HUES64 (cell line): ENCODE results near the gene ABCB11.
"Not testable (repeated sequence)": the region's sequence is repeated elsewhere in the genome, so short reads cannot be mapped to it uniquely, and the experiment has no call there.

Source experiments
- H3K27ac ChIP-seq: 2 replicates; pipeline ENCODE4 v1.7.0; 2013; ENCODE audit warnings: low read depth, low read length, inconsistent platforms
- H3K27me3 ChIP-seq: 2 replicates; pipeline ENCODE4 v1.6.1; 2013; ENCODE audit warnings: mild to moderate bottlenecking, low read length; ENCODE audit not compliant: insufficient read depth
- H3K36me3 ChIP-seq: 2 replicates; pipeline ENCODE4 v1.6.1; 2013; ENCODE audit warnings: mild to moderate bottlenecking, low read length; ENCODE audit not compliant: insufficient read depth
- H3K4me1 ChIP-seq: 2 replicates; pipeline ENCODE4 v1.6.1; 2013; ENCODE audit warnings: mild to moderate bottlenecking, low read length, moderate library complexity; ENCODE audit not compliant: insufficient read depth
- H3K4me3 ChIP-seq: 2 replicates; pipeline ENCODE4 v1.5.1; 2013; ENCODE audit warnings: mild to moderate bottlenecking, low read length, moderate library complexity
- H3K9ac ChIP-seq: 2 replicates; pipeline ENCODE4 v1.6.1; 2013; ENCODE audit warnings: mild to moderate bottlenecking, low read depth, low read length
- H3K9me3 ChIP-seq: 2 replicates; pipeline ENCODE4 v1.6.1; 2013; ENCODE audit warnings: low read depth, low read length; ENCODE audit not compliant: insufficient read depth
- WGBS: fragments of 150-250, 120-280 bp; methylation state at CpG from one replicate; pipeline ENCODE4 v1.1.7; 2013; ENCODE audit warnings: missing lambda C conversion rate; 5-methylcytosine and 5-hydroxymethylcytosine counted together

Gene ABCB11

GRCh38 chr2:168948621-168949212, 82.4 kb downstream of the ABCB11 start:
- no peak overlapping the region for H3K27ac ChIP-seq
- H3K9ac ChIP-seq, result no peak overlapping the region
- no peak overlapping the region for H3K4me3 ChIP-seq
- no peaks in the 10 kb centered on the region for H3K36me3 ChIP-seq
- no peaks in the 10 kb centered on the region for H3K4me1 ChIP-seq
- H3K27me3 ChIP-seq, result no peaks in the 10 kb centered on the region
- 58% methylated on average over 5 of the region's 6 CpGs for WGBS
- peaks cover 5% of the 10 kb centered on the region; the same call in 1 of the 2 replicates for H3K9me3 ChIP-seq

- Histone ChIP-seq H3K27me3 (no peaks in the 10 kb centered on the region), H3K36me3 (no peaks in the 10 kb centered on the region), H3K27ac (no peak overlapping the region), H3K9me3 (no peaks in the 10 kb centered on the region), H3K4me1 (no peaks in the 10 kb centered on the region), H3K4me3 (no peak overlapping the region), H3K9ac (no peak overlapping the region)
- 79% methylated on average over 1 of the region's 4 CpGs for WGBS
Measured at GRCh38 chr2:168945508-168945907, 85.6 kb downstream of the ABCB11 start.

GRCh38 chr2:168944065-168944464, 87.1 kb downstream of the ABCB11 start:
- 81% methylated on average over 3 of the region's 3 CpGs for WGBS
- no peaks in the 10 kb centered on the region for H3K9me3 ChIP-seq
- H3K27me3 ChIP-seq, result no peaks in the 10 kb centered on the region
- no peak overlapping the region for H3K27ac ChIP-seq
- H3K4me1 ChIP-seq, result no peaks in the 10 kb centered on the region
- no peaks in the 10 kb centered on the region for H3K36me3 ChIP-seq
- H3K4me3 ChIP-seq, result no peak overlapping the region
- no peak overlapping the region for H3K9ac ChIP-seq

GRCh38 chr2:168941297-168941696, 89.8 kb downstream of the ABCB11 start:
- no peaks in the 10 kb centered on the region for H3K9me3 ChIP-seq

GRCh38 chr2:168939918-168940317, 91.2 kb downstream of the ABCB11 start:
- no peaks in the 10 kb centered on the region for H3K4me1 ChIP-seq
- H3K27ac ChIP-seq, result no peak overlapping the region
- WGBS, result 80% methylated on average over 4 of the region's 4 CpGs
- H3K4me3 ChIP-seq, result no peak overlapping the region
- no peaks in the 10 kb centered on the region for H3K9me3 ChIP-seq
- no peaks in the 10 kb centered on the region for H3K36me3 ChIP-seq
- no peaks in the 10 kb centered on the region for H3K27me3 ChIP-seq
- no peak overlapping the region for H3K9ac ChIP-seq

More at GRCh38 chr2:168941297-168941696, 89.8 kb downstream of the ABCB11 start:
- Histone ChIP-seq H3K27ac (no peak overlapping the region), H3K36me3 (no peaks in the 10 kb centered on the region), H3K27me3 (no peaks in the 10 kb centered on the region), H3K4me1 (no peaks in the 10 kb centered on the region), H3K9ac (no peak overlapping the region), H3K4me3 (no peak overlapping the region)

GRCh38 chr2:168939061-168939460, 92.1 kb downstream of the ABCB11 start:
- no peaks in the 10 kb centered on the region for H3K4me1 ChIP-seq
- no peak overlapping the region for H3K27ac ChIP-seq
- H3K4me3 ChIP-seq, result no peak overlapping the region
- WGBS, result no CpG with 5 or more reads among the region's 1 CpG
- H3K36me3 ChIP-seq, result no peaks in the 10 kb centered on the region
- H3K9ac ChIP-seq, result no peak overlapping the region
- no peaks in the 10 kb centered on the region for H3K27me3 ChIP-seq
- no peaks in the 10 kb centered on the region for H3K9me3 ChIP-seq

- Histone ChIP-seq H3K4me1 (no peaks in the 10 kb centered on the region), H3K9me3 (no peaks in the 10 kb centered on the region), H3K36me3 (no peaks in the 10 kb centered on the region), H3K4me3 (no peak overlapping the region), H3K9ac (no peak overlapping the region), H3K27me3 (no peaks in the 10 kb centered on the region), H3K27ac (no peak overlapping the region)
- 93% methylated on average over 14 of the region's 14 CpGs for WGBS
Measured at GRCh38 chr2:168935810-168936581, 95.1 kb downstream of the ABCB11 start.

GRCh38 chr2:168934826-168935225, 96.3 kb downstream of the ABCB11 start:
- Histone ChIP-seq H3K27ac (no peak overlapping the region), H3K27me3 (no peaks in the 10 kb centered on the region), H3K9me3 (no peaks in the 10 kb centered on the region), H3K4me3 (no peak overlapping the region), H3K36me3 (no peaks in the 10 kb centered on the region), H3K4me1 (no peaks in the 10 kb centered on the region), H3K9ac (no peak overlapping the region)
- 92% methylated on average over 2 of the region's 2 CpGs for WGBS

GRCh38 chr2:168932174-168932573, 99.0 kb downstream of the ABCB11 start:
- H3K36me3 ChIP-seq, H3K4me1 ChIP-seq, H3K27ac ChIP-seq, H3K4me3 ChIP-seq, H3K27me3 ChIP-seq, H3K9ac ChIP-seq, H3K9me3 ChIP-seq: not testable (repeated sequence)
- 93% methylated on average over 4 of the region's 4 CpGs for WGBS

- Histone ChIP-seq H3K27ac (no peak overlapping the region), H3K9ac (no peak overlapping the region), H3K4me1 (no peaks in the 10 kb centered on the region), H3K27me3 (no peaks in the 10 kb centered on the region), H3K9me3 (no peaks in the 10 kb centered on the region), H3K4me3 (no peak overlapping the region), H3K36me3 (no peaks in the 10 kb centered on the region)
- WGBS, result 93% methylated on average over 1 of the region's 1 CpG
Measured at GRCh38 chr2:168930242-168930641, 100.9 kb downstream of the ABCB11 start.

- no peak overlapping the region for H3K9ac ChIP-seq
- 85% methylated on average over 3 of the region's 3 CpGs for WGBS
- no peaks in the 10 kb centered on the region for H3K27me3 ChIP-seq
- no peak overlapping the region for H3K4me3 ChIP-seq
- H3K27ac ChIP-seq, result no peak overlapping the region
- H3K36me3 ChIP-seq, result no peaks in the 10 kb centered on the region
- no peaks in the 10 kb centered on the region for H3K4me1 ChIP-seq
- H3K9me3 ChIP-seq, result no peaks in the 10 kb centered on the region
Measured at GRCh38 chr2:168929031-168929430, 102.1 kb downstream of the ABCB11 start.
